Vagina (tissue), 2 donors: ENCODE results near the gene ARPC5.

Source experiments
- POLR2A ChIP-seq, 2 donors: fragments of 450-650 bp; IDR thresholded peaks; one replicate each; pipeline ENCODE4 v1.6.1; 2017; ENCODE audit warnings: antibody characterized with exemption in 2 of 2, mild to moderate bottlenecking in 2 of 2, moderate library complexity in 2 of 2
- POLR2AphosphoS5 ChIP-seq, 2 donors: sonication (generic); formaldehyde crosslinking; IDR thresholded peaks; one replicate each; pipeline ENCODE4 v1.9.0; 2017; ENCODE audit warnings: antibody characterized with exemption in 2 of 2, mild to moderate bottlenecking in 2 of 2, low read depth in 1 of 2; ENCODE audit not compliant: insufficient read depth in 1 of 2
- TF ChIP-seq, protein P1 (sequence below), 3 experiments: fragments of 450-650 bp in 2 of 3; fragments of 200-600 bp in 1 of 3; sonication (generic) in 1 of 3; IDR thresholded peaks; one replicate each; pipeline ENCODE4 v1.5.1; 2017 to 2019; ENCODE audit warnings: antibody characterized with exemption in 3 of 3, mild to moderate bottlenecking in 2 of 3, moderate library complexity in 2 of 3

- TF ChIP-seq, protein P1, sequence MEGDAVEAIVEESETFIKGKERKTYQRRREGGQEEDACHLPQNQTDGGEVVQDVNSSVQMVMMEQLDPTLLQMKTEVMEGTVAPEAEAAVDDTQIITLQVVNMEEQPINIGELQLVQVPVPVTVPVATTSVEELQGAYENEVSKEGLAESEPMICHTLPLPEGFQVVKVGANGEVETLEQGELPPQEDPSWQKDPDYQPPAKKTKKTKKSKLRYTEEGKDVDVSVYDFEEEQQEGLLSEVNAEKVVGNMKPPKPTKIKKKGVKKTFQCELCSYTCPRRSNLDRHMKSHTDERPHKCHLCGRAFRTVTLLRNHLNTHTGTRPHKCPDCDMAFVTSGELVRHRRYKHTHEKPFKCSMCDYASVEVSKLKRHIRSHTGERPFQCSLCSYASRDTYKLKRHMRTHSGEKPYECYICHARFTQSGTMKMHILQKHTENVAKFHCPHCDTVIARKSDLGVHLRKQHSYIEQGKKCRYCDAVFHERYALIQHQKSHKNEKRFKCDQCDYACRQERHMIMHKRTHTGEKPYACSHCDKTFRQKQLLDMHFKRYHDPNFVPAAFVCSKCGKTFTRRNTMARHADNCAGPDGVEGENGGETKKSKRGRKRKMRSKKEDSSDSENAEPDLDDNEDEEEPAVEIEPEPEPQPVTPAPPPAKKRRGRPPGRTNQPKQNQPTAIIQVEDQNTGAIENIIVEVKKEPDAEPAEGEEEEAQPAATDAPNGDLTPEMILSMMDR (IDR thresholded peaks at IDR 0.05): no peak
- TF ChIP-seq POLR2A (IDR thresholded peaks at IDR 0.05) (no peak), POLR2AphosphoS5 (IDR thresholded peaks at IDR 0.05; ENCODE audit: insufficient read depth in 1 of 2, low read depth in 1 of 2) (no peak)
These were observed 34.9 kb downstream of the ARPC5 start for GRCh38 chr1:183600634-183601033.
